MM.1S (cell line): ENCODE results near the gene PTPRE.

Experiments
- CTCF ChIP-seq: fragments of 300-600 bp; sonication (generic); IDR thresholded peaks from 2 replicates; pipeline ENCODE4 v1.5.1; 2016; ENCODE audit warnings: antibody characterized with exemption, low read length, mixed read lengths
- EZH2phosphoT487 ChIP-seq: fragments of 300-600 bp; sonication (generic); IDR thresholded peaks from 2 replicates; pipeline ENCODE4 v1.6.1; 2018; ENCODE audit warnings: antibody characterized with exemption, low read length

- TF ChIP-seq CTCF (no peak), EZH2phosphoT487 (no peak)
These were observed 25.6 kb upstream of the PTPRE start for GRCh38 chr10:127881262-127881661.
